ENCODE measurements around the gene NEUROD2. TPM values are rescaled to one million over a fixed set of nuclear protein-coding genes. Genes with fewer than 3 reads are reported as not detected.

NEUROD2 gene
- total and polyA plus RNA-seq, 2 of the 13 experiments (the other 11 are each of a cell fraction or from before 2014, with no cell fraction given): not detected

GRCh38 chr17:39621523-39622379 lies 14.0 kb upstream of the NEUROD2 start (continued):
- TF ChIP-seq TGIF2 (CRISPR knock-in tag; IDR thresholded peaks at IDR 0.05) (peak; percentile 74), ZNF629 (CRISPR knock-in tag; conservative IDR thresholded peaks at IDR 0.05) (no peak), ZNF850 (CRISPR knock-in tag; conservative IDR thresholded peaks at IDR 0.05) (0 out of 2 replicates have a peak, but pooled peaks have one; percentile 48), MIER2 (CRISPR knock-in tag; IDR thresholded peaks at IDR 0.05) (peak; percentile 89), ZNF513 (CRISPR knock-in tag; conservative IDR thresholded peaks at IDR 0.05) (no peak), SP4 (CRISPR knock-in tag; IDR thresholded peaks at IDR 0.05) (peak; percentile 36; the same call in 1 of the 2 replicates), ELK4 (CRISPR knock-in tag; IDR thresholded peaks at IDR 0.05; ENCODE audit: borderline replicate concordance) (no peak), ZNF841 (CRISPR knock-in tag; IDR thresholded peaks at IDR 0.05; ENCODE audit: borderline replicate concordance) (no peak), NR2F6 (IDR thresholded peaks at IDR 0.05) (0 out of 2 replicates have a peak, but pooled peaks have one; percentile 21), NR2F6 (CRISPR knock-in tag; IDR thresholded peaks at IDR 0.05) (peak; percentile 50; the same call in 1 of the 2 replicates), ZNF614 (CRISPR knock-in tag; IDR thresholded peaks at IDR 0.05; ENCODE audit: borderline replicate concordance) (peak; percentile 63; the same call in 1 of the 2 replicates), RAD21 (CRISPR knock-in tag; IDR thresholded peaks at IDR 0.05) (peak; percentile 99), MTF1 (CRISPR knock-in tag; IDR thresholded peaks at IDR 0.05) (no peak), ZNF639 (CRISPR knock-in tag; conservative IDR thresholded peaks at IDR 0.05) (0 out of 2 replicates have a peak, but pooled peaks have one; percentile 55), DNMT3B (CRISPR knock-in tag; conservative IDR thresholded peaks at IDR 0.05) (peak; percentile 88; the same call in 1 of the 2 replicates), TP53 (CRISPR knock-in tag; conservative IDR thresholded peaks at IDR 0.05) (0 out of 2 replicates have a peak, but pooled peaks have one; percentile 16), GATAD1 (CRISPR knock-in tag; IDR thresholded peaks at IDR 0.05) (peak; percentile 66; the same call in 1 of the 2 replicates), ZNF768 (CRISPR knock-in tag; IDR thresholded peaks at IDR 0.05) (peak; percentile 56; the same call in 1 of the 2 replicates), ZNF740 (CRISPR knock-in tag; IDR thresholded peaks at IDR 0.05) (peak; percentile 54; the same call in 1 of the 2 replicates), NCOR1 (IDR thresholded peaks at IDR 0.05; ENCODE audit: borderline replicate concordance, low read length) (no peak), NFIB (CRISPR knock-in tag; IDR thresholded peaks at IDR 0.05; ENCODE audit: borderline replicate concordance) (no peak), ZNF224 (CRISPR knock-in tag; IDR thresholded peaks at IDR 0.05) (no peak), NBN (conservative IDR thresholded peaks at IDR 0.05) (no peak)
- TF ChIP-seq, protein P1, sequence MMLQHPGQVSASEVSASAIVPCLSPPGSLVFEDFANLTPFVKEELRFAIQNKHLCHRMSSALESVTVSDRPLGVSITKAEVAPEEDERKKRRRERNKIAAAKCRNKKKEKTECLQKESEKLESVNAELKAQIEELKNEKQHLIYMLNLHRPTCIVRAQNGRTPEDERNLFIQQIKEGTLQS (CRISPR knock-in tag; IDR thresholded peaks at IDR 0.05): peak; percentile 64
- TF ChIP-seq, protein P2, sequence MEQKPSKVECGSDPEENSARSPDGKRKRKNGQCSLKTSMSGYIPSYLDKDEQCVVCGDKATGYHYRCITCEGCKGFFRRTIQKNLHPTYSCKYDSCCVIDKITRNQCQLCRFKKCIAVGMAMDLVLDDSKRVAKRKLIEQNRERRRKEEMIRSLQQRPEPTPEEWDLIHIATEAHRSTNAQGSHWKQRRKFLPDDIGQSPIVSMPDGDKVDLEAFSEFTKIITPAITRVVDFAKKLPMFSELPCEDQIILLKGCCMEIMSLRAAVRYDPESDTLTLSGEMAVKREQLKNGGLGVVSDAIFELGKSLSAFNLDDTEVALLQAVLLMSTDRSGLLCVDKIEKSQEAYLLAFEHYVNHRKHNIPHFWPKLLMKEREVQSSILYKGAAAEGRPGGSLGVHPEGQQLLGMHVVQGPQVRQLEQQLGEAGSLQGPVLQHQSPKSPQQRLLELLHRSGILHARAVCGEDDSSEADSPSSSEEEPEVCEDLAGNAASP (CRISPR knock-in tag; IDR thresholded peaks at IDR 0.05; ENCODE audit: borderline replicate concordance): peak; percentile 76

Measured in HepG2 (cell line).